Activated T-cell treated with anti-CD3 and anti-CD28 coated beads, Interleukin-2, amount 50 U/mL, for 4 hours (primary cell): ENCODE results near the gene TIAM2. TPM values are rescaled to one million over a fixed set of nuclear protein-coding genes. Genes with fewer than 3 reads are reported as not detected.
"Not testable (repeated sequence)": the region's sequence is repeated elsewhere in the genome, so short reads cannot be mapped to it uniquely, and the experiment has no call there.

ENCODE experiments used
- ATAC-seq, 2 donors: fragments of 200-7000 bp; cut with Tn5 transposase; one replicate each; pipeline ENCODE4 v1.10.0; 2021
- DNase-seq: peaks from one replicate; pipeline ENCODE4 v3.0.0-alpha.2; 2020
- H3K27me3 Mint-ChIP-seq: one replicate; pipeline ENCODE4 v1.8.0; 2021; ENCODE audit warnings: low read depth, mixed read lengths
- H3K36me3 Mint-ChIP-seq: one replicate; pipeline ENCODE4 v1.8.0; 2022; ENCODE audit warnings: mixed read lengths; ENCODE audit not compliant: insufficient read depth
- H3K4me1 Mint-ChIP-seq: one replicate; pipeline ENCODE4 v1.8.0; 2021; ENCODE audit warnings: low read depth, mixed read lengths
- H3K4me3 Mint-ChIP-seq: one replicate; pipeline ENCODE4 v1.8.0; 2021; ENCODE audit warnings: mild to moderate bottlenecking, moderate library complexity, mixed read lengths
- H3K9me3 Mint-ChIP-seq: one replicate; pipeline ENCODE4 v1.8.0; 2021; ENCODE audit warnings: mixed read lengths
- total RNA-seq, 3 donors: library from RNA; stranded (reverse); gene quantifications; one replicate each; pipeline ENCODE4 v1.2.1, GENCODE V29; 2021

The TIAM2 gene
- total RNA-seq, 3 donors from 2014 or later = 11.0 to 18.5 (median 12.2) TPM

DNA sequence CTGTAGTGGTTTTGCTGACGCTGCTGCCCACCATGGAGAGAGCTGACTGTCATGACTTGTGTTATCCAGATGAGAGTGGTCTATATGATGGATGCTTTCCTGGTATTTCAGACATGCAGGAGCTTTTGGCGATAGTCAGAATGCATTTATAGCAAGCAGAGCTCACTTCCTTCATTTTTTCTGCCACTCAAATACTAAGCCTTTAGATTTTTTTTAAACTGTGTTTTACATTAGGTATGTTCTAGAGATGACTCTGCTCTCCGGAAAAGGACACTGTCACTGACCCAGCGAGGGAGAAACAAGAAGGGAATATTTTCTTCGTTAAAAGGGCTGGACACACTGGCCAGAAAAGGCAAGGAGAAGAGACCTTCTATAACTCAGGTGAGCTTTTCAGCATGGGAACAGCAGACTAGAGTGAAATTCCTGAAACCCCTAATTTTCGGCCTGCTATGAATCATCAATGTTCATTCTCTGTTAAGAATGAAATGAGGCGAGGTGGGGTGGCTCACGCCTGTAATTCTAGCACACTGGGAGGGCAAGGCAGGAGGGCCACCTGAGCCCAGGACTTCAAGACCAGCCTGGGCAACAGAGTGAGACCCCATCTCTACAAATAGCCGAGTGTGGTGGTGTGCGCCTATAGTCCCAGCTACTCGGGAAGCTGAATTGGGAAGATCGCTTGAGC, 170.1 kb downstream of the TIAM2 start:
- no peaks in the 10 kb centered on the region for H3K27me3 Mint-ChIP-seq
- H3K4me1 Mint-ChIP-seq = peaks cover 7% of the 10 kb centered on the region
- ATAC-seq = no peak

GRCh38 chr6:155170519-155170918, 175.4 kb downstream of the TIAM2 start:
- no peaks in the 10 kb centered on the region for H3K9me3 Mint-ChIP-seq
- ATAC-seq (no peak), DNase-seq (no peak)
- H3K4me3 Mint-ChIP-seq = peak overlapping the region; percentile 65
- H3K36me3 Mint-ChIP-seq = no peaks in the 10 kb centered on the region
- peaks cover 49% of the 10 kb centered on the region for H3K4me1 Mint-ChIP-seq
- H3K27me3 Mint-ChIP-seq = no peaks in the 10 kb centered on the region

More for the DNA sequence above, 170.1 kb downstream of the TIAM2 start:
- peaks cover 4% of the 10 kb centered on the region for H3K9me3 Mint-ChIP-seq
- H3K4me3 Mint-ChIP-seq = no peak overlapping the region
- H3K36me3 Mint-ChIP-seq = peaks cover 3% of the 10 kb centered on the region
- DNase-seq = no peak

DNA sequence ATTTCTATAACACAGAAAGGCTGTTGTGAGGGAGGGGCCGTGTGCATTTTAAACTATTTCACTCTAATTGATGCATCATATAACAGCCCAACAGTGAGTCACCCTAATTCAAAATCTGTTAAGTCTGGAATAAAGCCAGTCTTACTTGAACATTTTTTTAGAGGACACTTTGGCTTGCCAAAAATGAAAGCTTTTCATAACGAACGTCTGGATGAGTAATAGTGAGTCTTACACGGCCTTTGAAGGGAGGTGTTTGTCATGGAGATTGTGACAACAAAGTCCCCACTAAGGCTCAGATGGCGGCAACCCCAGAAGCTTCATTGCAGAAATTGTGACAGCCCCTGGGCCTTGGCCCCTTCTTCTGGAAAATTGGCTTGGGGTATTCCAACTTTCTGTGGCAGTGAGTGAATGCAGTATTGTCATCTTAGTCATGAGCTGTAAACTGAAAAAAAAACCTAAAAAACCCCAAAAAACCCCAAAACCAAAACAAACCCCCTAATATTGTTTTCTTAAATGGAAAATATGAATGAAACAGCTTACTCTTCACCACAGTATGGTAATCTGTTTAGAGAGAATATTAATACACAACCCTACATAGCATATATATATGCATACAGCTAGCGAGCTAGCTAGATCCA, 176.1 kb downstream of the TIAM2 start:
- Mint-ChIP-seq H3K9me3 (no peaks in the 10 kb centered on the region), H3K4me1 (peaks cover 49% of the 10 kb centered on the region), H3K4me3 (peak overlapping the region; percentile 65), H3K36me3 (no peaks in the 10 kb centered on the region), H3K27me3 (no peaks in the 10 kb centered on the region)
- DNase-seq (peak; percentile 77), ATAC-seq (peak; percentile 90 to 95)

- Mint-ChIP-seq H3K4me3 (peak overlapping the region; percentile 29), H3K4me1 (peaks cover 49% of the 10 kb centered on the region), H3K9me3 (no peaks in the 10 kb centered on the region), H3K27me3 (no peaks in the 10 kb centered on the region), H3K36me3 (no peaks in the 10 kb centered on the region)
- DNase-seq (no peak), ATAC-seq (peak; percentile 3 to 12)
Measured at GRCh38 chr6:155171747-155172449, 176.8 kb downstream of the TIAM2 start.

GRCh38 chr6:155173488-155173887, 178.4 kb downstream of the TIAM2 start:
- no peak for DNase-seq
- no peak for ATAC-seq
- H3K4me3 Mint-ChIP-seq = no peak overlapping the region
- peaks cover 49% of the 10 kb centered on the region for H3K4me1 Mint-ChIP-seq
- no peaks in the 10 kb centered on the region for H3K27me3 Mint-ChIP-seq
- H3K36me3 Mint-ChIP-seq = no peaks in the 10 kb centered on the region
- no peaks in the 10 kb centered on the region for H3K9me3 Mint-ChIP-seq

DNA sequence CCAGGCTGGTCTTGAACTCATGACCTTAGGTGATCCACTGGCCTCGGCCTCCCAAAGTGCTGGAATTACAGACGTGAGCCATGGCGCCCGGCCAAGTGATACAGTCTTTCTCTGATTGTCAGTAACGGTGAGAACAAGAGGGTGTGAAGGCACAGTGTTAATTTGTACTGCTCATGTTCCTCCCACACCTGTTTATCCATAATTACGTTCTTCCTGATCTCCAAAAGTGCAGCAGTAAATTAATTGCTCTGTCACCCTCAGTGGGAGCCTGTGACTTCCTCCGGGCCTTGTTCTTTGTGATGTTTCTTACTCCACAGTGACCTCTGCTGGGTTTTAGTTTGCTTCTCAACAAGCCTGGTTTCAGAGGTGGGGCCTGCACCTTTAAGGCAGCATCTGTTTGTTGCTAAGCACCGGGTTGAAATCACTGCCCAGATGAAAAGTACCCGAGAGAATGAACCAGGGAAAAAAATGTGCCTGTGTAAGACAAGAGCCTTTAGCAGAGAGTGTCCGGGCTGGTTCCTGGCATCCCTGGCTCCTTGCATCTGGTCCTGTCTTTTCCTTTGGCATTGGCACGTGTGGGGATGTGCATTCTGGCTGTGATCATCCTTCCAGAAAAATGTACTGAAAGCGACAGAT, 179.6 kb downstream of the TIAM2 start:
- H3K9me3 Mint-ChIP-seq = no peaks in the 10 kb centered on the region

GRCh38 chr6:155177363-155177961, 182.3 kb downstream of the TIAM2 start:
- Mint-ChIP-seq H3K27me3 (no peaks in the 10 kb centered on the region), H3K36me3 (peaks cover 4% of the 10 kb centered on the region), H3K9me3 (no peaks in the 10 kb centered on the region), H3K4me3 (no peak overlapping the region), H3K4me1 (peaks cover 36% of the 10 kb centered on the region)
- peak; percentile 24 for DNase-seq
- peak; percentile 29 to 37 for ATAC-seq

More for the DNA sequence above, 179.6 kb downstream of the TIAM2 start:
- Mint-ChIP-seq H3K27me3 (no peaks in the 10 kb centered on the region), H3K4me3 (no peak overlapping the region), H3K36me3 (no peaks in the 10 kb centered on the region), H3K4me1 (peaks cover 48% of the 10 kb centered on the region)
- ATAC-seq (peak; percentile 47 to 53), DNase-seq (peak; percentile 45)

- Mint-ChIP-seq H3K27me3 (no peaks in the 10 kb centered on the region), H3K36me3 (peaks cover 5% of the 10 kb centered on the region), H3K4me1 (peaks cover 23% of the 10 kb centered on the region), H3K4me3 (no peak overlapping the region), H3K9me3 (no peaks in the 10 kb centered on the region)
- DNase-seq = no peak
- ATAC-seq = no peak
Measured at GRCh38 chr6:155181498-155181897, 186.4 kb downstream of the TIAM2 start.

DNA sequence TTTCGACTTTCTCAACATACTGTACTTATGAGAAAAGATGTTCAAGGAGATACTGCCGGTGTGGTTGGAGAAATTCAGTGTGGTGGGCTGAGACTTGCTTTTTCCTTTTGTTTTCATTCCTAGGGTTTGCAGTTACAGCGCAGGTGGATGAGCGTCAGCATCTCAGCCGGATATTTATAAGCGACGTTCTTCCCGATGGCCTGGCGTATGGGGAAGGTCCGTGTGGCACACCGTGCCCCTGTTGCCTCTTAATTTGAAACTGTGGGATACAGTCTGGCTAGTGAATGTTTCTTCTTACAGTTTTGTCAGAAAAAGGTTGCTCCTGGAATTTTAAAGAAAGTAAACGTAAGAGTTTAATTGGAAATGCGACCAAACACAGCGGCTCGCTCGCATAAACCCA, 187.0 kb downstream of the TIAM2 start:
- Mint-ChIP-seq H3K9me3 (no peaks in the 10 kb centered on the region), H3K27me3 (no peaks in the 10 kb centered on the region), H3K4me3 (no peak overlapping the region), H3K36me3 (peaks cover 5% of the 10 kb centered on the region), H3K4me1 (peaks cover 25% of the 10 kb centered on the region)
- DNase-seq (no peak), ATAC-seq (no peak)

DNA sequence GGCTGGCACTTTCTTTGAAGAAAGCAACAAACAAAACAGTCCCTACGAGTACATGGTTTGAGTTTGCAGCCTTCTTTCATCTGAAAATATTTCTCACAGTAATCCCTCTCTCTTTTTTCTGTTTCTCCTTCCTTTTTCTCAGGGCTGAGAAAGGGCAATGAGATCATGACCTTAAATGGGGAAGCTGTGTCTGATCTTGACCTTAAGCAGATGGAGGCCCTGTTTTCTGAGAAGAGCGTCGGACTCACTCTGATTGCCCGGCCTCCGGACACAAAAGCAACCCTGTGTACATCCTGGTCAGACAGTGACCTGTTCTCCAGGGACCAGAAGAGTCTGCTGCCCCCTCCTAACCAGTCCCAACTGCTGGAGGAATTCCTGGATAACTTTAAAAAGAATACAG, 188.0 kb downstream of the TIAM2 start:
- ATAC-seq = no peak
- Mint-ChIP-seq H3K9me3 (no peaks in the 10 kb centered on the region), H3K27me3 (no peaks in the 10 kb centered on the region), H3K4me1 (peaks cover 33% of the 10 kb centered on the region), H3K4me3 (peak overlapping the region; percentile 13), H3K36me3 (peaks cover 5% of the 10 kb centered on the region)
- DNase-seq = no peak

GRCh38 chr6:155185041-155185440, 189.9 kb downstream of the TIAM2 start:
- not testable (repeated sequence) for H3K27me3 Mint-ChIP-seq, H3K36me3 Mint-ChIP-seq, H3K4me3 Mint-ChIP-seq, ATAC-seq, DNase-seq, H3K9me3 Mint-ChIP-seq
- peaks cover 51% of the 10 kb centered on the region for H3K4me1 Mint-ChIP-seq

DNA sequence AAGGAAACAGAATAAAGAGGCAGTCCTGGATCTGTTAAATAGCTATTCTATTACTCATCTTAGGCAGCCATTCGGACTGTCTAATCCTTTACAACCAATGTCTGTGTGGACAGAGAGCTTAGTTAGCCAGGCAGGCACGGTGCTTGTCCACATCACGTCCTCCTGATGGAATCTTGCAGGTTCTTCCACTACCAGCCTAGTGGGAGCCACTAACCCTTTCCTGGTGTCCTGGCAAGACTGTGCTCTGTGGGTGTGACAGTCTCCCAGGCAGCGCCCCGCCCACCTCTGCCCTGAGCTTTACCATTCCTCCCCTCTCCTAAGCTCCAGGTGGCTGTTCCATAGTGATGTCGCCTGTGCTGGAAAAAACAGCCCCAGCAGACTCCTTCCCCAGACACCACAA, 190.4 kb downstream of the TIAM2 start:
- no peaks in the 10 kb centered on the region for H3K9me3 Mint-ChIP-seq
- peaks cover 55% of the 10 kb centered on the region for H3K4me1 Mint-ChIP-seq
- H3K4me3 Mint-ChIP-seq = peak overlapping the region; percentile 70
- no peak for ATAC-seq
- no peak for DNase-seq
- H3K27me3 Mint-ChIP-seq = no peaks in the 10 kb centered on the region
- peaks cover 6% of the 10 kb centered on the region for H3K36me3 Mint-ChIP-seq

GRCh38 chr6:155186052-155186658, 191.0 kb downstream of the TIAM2 start:
- H3K4me1 Mint-ChIP-seq = peaks cover 60% of the 10 kb centered on the region
- ATAC-seq = peak; percentile 96 to 98
- H3K9me3 Mint-ChIP-seq = no peaks in the 10 kb centered on the region
- H3K4me3 Mint-ChIP-seq = no peak overlapping the region
- no peaks in the 10 kb centered on the region for H3K27me3 Mint-ChIP-seq
- peak; percentile 30 for DNase-seq
- H3K36me3 Mint-ChIP-seq = peaks cover 10% of the 10 kb centered on the region

DNA sequence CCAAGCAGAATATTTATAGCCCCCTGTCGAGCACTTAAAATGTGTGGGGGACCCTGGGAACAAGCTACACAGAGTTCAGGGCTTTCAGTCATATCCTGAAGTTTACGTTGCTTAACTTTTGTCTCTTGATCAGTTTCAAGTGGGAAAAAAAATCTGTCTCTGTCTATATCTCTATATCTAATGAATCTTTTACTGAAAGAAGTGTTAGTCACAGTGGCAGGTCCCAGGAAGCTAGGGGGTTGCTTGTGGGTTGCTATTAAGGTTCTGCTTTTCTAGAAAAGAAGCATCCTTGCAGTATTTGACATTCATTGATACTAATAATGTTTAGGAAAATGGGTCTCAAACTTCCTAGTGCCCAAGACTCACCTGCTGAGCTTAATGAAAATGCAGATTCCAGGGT, 192.0 kb downstream of the TIAM2 start:
- ATAC-seq (peak; percentile 10 to 23), DNase-seq (no peak)
- H3K4me3 Mint-ChIP-seq = no peak overlapping the region
- H3K4me1 Mint-ChIP-seq = peaks cover 52% of the 10 kb centered on the region
- no peaks in the 10 kb centered on the region for H3K27me3 Mint-ChIP-seq
- H3K36me3 Mint-ChIP-seq = peaks cover 8% of the 10 kb centered on the region
- no peaks in the 10 kb centered on the region for H3K9me3 Mint-ChIP-seq
